Measurements from ENCODE around the gene TNIK.

GRCh38 chr3:171366043-171366442 lies 94.2 kb downstream of the TNIK start:
- TF ChIP-seq CTCF (conservative IDR thresholded peaks at IDR 0.05; ENCODE audit: low read depth in 2 of 2) (no peak), EZH2phosphoT487 (IDR thresholded peaks at IDR 0.05; ENCODE audit: unreplicated experiment) (no peak), EZH2 (IDR thresholded peaks at IDR 0.05; ENCODE audit: low read depth, unreplicated experiment) (no peak), REST (IDR thresholded peaks at IDR 0.05; ENCODE audit: unreplicated experiment) (no peak), POLR2AphosphoS5 (IDR thresholded peaks at IDR 0.05; ENCODE audit: low read depth) (no peak)
